Stomach (tissue), 9 donors: ENCODE results near the gene DRD1. TPM values are rescaled to one million over a fixed set of nuclear protein-coding genes. Genes with fewer than 3 reads are reported as not detected.
A peak's percentile ranks its signal among the peaks of the same experiment; 100 is the strongest.

Experiments
- DNase-seq, 2 donors: peaks; one replicate each; pipeline versions ENCODE4 v3.0.0 to v3.0.0-alpha.2; 2013 to 2019
- H3K27ac ChIP-seq, 5 donors: fragments of 200-600 bp in 4 of 5; sonication (generic) in 4 of 5; one replicate each; pipeline ENCODE4 v1.5.1; 2013 to 2019; ENCODE audit warnings: mild to moderate bottlenecking in 1 of 5, moderate library complexity in 1 of 5
- H3K27me3 ChIP-seq, 3 donors: fragments of 200-600 bp; sonication (generic); one replicate each; pipeline ENCODE4 v1.5.1; 2017 to 2019; ENCODE audit warnings: mixed run types in 1 of 3
- H3K36me3 ChIP-seq, 4 donors: fragments of 200-600 bp; sonication (generic); 1 replicate in 3 of 4; 2 replicates in 1 of 4; pipeline ENCODE4 v1.5.1; 2016 to 2019
- H3K4me1 ChIP-seq, 4 donors: fragments of 200-600 bp; sonication (generic); one replicate each; pipeline ENCODE4 v1.5.1; 2016 to 2019
- H3K4me3 ChIP-seq, 4 donors: fragments of 200-600 bp; sonication (generic) in 3 of 4; one replicate each; pipeline ENCODE4 v1.5.1; 2016 to 2019; ENCODE audit warnings: mild to moderate bottlenecking in 1 of 4
- H3K9me3 ChIP-seq, 4 donors: fragments of 200-600 bp; sonication (generic); one replicate each; pipeline ENCODE4 v1.5.1; 2016 to 2019
- EP300 ChIP-seq: sonication (generic); formaldehyde crosslinking; IDR thresholded peaks from one replicate; pipeline ENCODE4 v1.6.1; 2017; ENCODE audit warnings: antibody characterized with exemption
- POLR2A ChIP-seq, 4 donors: fragments of 450-650 bp; IDR thresholded peaks; one replicate each; pipeline ENCODE4 v1.6.1; 2016; ENCODE audit warnings: antibody characterized with exemption in 4 of 4, control low read depth in 2 of 4, mild to moderate bottlenecking in 1 of 4, moderate library complexity in 1 of 4
- POLR2AphosphoS5 ChIP-seq, 3 donors: sonication (generic); formaldehyde crosslinking; IDR thresholded peaks; one replicate each; pipeline ENCODE4 v1.6.1; 2016; ENCODE audit warnings: antibody characterized with exemption in 3 of 3
- WGBS, 5 donors: extraction: QIAGEN DNeasy Blood & Tissue Kit in 3 of 5; methylation state at CpG; one replicate each; pipeline versions ENCODE4 v1.1.5 to v1.1.7; 2013 to 2018; 5-methylcytosine and 5-hydroxymethylcytosine counted together
- intact Hi-C: fragments of 100-400 bp; cut with DNase I; formaldehyde crosslinking; loops from one replicate; pipeline ENCODE4 v1.15.1; 2023; ENCODE audit warnings: low total_unique reads
- polyA plus RNA-seq, 3 donors: library from polyadenylated mRNA; stranded (reverse); fragments of 200-250 nt; gene quantifications; one replicate each; pipeline ENCODE4 v1.2.3, GENCODE V29; 2013
- total RNA-seq, 5 donors: library from RNA; depleted of rRNA; stranded (reverse); fragments of >200 nt; gene quantifications; one replicate each; pipeline versions ENCODE4 v1.1.0 to v1.2.3, GENCODE V29; 2014 to 2016
- TF ChIP-seq, protein P1 (sequence below), 7 experiments: fragments of 450-650 bp in 4 of 7; fragments of 200-600 bp in 3 of 7; sonication (generic) in 3 of 7; IDR thresholded peaks; one replicate each; pipeline ENCODE4 v1.5.1; 2016 to 2019; ENCODE audit warnings: antibody characterized with exemption in 7 of 7, control low read depth in 2 of 7, mild to moderate bottlenecking in 1 of 7
- donor health status: healthy with polysubstance abuse.
- donor health status: Bipolar disorder and iron deficiency.
- donor health status: healthy.

Gene DRD1
- total and polyA plus RNA-seq, 8 donors: 0.08 to 0.55 TPM; not detected in 6

DNA sequence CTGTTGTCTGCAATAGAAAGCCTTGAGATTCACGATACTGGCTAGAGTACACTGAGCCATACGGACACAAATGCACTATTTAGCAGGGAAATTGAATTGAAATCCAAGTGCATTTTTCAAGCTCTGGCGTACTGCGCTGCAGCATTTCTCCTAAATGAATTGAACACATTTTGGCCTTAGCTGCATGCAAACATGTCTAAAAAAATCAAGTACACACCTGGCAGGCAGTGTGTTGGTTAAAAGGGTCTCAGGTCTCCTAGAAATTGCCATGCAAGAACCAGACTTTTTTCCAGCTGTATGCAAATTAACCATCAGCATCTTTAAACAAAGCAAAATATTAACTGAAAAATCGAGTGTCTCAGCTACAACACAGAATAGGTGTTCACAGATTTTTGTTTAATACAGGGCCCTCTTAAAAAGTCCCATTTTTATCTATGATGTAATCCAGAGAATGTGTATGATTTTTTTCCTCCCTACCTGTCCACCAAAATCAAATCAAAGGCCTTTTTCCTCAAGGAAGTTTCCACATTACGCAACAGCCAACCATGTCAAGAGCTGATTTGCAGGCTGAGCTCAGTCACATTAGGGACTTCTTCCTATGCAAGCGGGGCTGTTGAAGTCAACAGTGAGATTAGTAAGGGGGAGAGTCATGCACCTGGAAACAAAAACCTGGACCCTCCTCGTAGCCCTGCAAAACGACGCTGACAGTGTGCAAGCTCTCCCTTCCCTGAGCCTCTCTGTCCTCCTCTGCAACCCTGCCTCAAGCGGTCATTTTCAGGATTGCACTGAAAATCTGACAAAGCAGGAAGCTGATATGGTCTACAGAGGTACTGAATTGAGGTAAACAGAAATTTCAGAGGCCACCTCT is 20.3 kb upstream of the DRD1 start:
- peaks cover 0 to 11% (median 4%) of the 10 kb centered on the region in 3 donors for H3K27me3 ChIP-seq
- no peaks in the 10 kb centered on the region for H3K4me1 ChIP-seq
- H3K9me3 ChIP-seq: peaks cover 0 to 3% (median 0%) of the 10 kb centered on the region in 4 donors
- no peak overlapping the region for H3K4me3 ChIP-seq
- intact Hi-C loops: no loop called here
- 40 to 44% (median 43%) methylated on average over 11 of the region's 11 CpGs for WGBS, 5 donors
- no peaks in the 10 kb centered on the region for H3K36me3 ChIP-seq
- TF ChIP-seq POLR2A (IDR thresholded peaks at IDR 0.05): no peak
- TF ChIP-seq, protein P1, sequence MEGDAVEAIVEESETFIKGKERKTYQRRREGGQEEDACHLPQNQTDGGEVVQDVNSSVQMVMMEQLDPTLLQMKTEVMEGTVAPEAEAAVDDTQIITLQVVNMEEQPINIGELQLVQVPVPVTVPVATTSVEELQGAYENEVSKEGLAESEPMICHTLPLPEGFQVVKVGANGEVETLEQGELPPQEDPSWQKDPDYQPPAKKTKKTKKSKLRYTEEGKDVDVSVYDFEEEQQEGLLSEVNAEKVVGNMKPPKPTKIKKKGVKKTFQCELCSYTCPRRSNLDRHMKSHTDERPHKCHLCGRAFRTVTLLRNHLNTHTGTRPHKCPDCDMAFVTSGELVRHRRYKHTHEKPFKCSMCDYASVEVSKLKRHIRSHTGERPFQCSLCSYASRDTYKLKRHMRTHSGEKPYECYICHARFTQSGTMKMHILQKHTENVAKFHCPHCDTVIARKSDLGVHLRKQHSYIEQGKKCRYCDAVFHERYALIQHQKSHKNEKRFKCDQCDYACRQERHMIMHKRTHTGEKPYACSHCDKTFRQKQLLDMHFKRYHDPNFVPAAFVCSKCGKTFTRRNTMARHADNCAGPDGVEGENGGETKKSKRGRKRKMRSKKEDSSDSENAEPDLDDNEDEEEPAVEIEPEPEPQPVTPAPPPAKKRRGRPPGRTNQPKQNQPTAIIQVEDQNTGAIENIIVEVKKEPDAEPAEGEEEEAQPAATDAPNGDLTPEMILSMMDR (IDR thresholded peaks at IDR 0.05): peak in 5 of 7 experiments; percentile 46 to 67 (median 51)
- peak; percentile 51 to 82 for DNase-seq
- H3K27ac ChIP-seq: no peak overlapping the region

DNA sequence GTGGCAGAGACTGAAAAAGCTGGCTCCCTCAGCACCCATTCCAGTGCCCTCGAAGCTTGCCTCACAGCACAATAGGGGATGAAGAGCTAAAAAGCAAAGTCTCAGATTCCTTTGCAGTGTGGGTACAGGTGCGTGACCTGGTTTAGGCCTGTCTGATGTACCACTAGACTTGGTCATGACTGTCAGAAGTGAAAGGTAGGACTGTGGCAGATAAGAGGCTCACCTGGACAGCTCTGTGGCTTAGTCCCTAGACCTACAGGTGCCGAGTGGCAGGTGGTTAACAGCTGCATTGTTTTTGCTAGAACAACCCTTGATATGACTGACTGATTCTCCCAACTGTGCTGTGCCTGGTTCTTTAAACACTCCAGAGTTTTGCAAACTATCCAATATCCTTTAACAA is 19.7 kb upstream of the DRD1 start:
- Histone ChIP-seq H3K36me3 (no peaks in the 10 kb centered on the region), H3K27me3 (peaks cover 0 to 11% (median 4%) of the 10 kb centered on the region in 3 donors), H3K4me1 (no peaks in the 10 kb centered on the region), H3K27ac (no peak overlapping the region), H3K4me3 (no peak overlapping the region), H3K9me3 (peaks cover 0 to 3% (median 0%) of the 10 kb centered on the region in 4 donors)
- 65 to 82% (median 72%) methylated on average over 3 of the region's 3 CpGs for WGBS, 5 donors
- intact Hi-C loops: no loop called here
- TF ChIP-seq POLR2AphosphoS5 (IDR thresholded peaks at IDR 0.05) (no peak), EP300 (no peak), POLR2A (IDR thresholded peaks at IDR 0.05) (no peak)
- TF ChIP-seq, protein P1 (IDR thresholded peaks at IDR 0.05): no peak
- no peak for DNase-seq

- Histone ChIP-seq H3K4me1 (no peaks in the 10 kb centered on the region), H3K27ac (no peak overlapping the region), H3K27me3 (peaks cover 0 to 4% (median 0%) of the 10 kb centered on the region in 3 donors), H3K9me3 (peaks cover 0 to 3% (median 0%) of the 10 kb centered on the region in 4 donors), H3K4me3 (no peak overlapping the region), H3K36me3 (no peaks in the 10 kb centered on the region)
- no peak for DNase-seq
- intact Hi-C loops: no loop called here
- TF ChIP-seq POLR2A (IDR thresholded peaks at IDR 0.05) (no peak), POLR2AphosphoS5 (IDR thresholded peaks at IDR 0.05) (no peak), EP300 (no peak)
- 88 to 93% (median 91%) methylated on average over 13 of the region's 13 CpGs for WGBS, 5 donors
Observed at GRCh38 chr5:175461370-175461769, 17.4 kb upstream of the DRD1 start.

DNA sequence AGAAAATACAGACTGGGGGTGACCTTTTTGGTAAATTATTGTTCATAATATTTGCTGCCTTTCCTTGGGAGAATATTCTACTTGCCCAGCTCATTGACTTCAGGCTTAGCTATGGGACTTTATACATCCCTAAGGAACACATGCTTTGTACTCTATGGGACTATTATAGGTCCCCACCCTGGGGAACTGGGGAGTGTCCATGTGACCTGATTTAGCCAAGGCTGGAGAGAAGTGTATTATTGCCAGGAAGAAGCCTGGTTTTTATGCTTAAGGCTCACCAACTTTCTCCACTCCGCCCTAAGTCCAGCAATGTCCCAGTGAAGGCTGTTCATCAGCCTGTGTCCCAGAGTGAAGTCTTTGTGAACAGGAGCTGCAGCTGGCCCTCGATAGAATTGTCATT is 16.6 kb upstream of the DRD1 start:
- no peak overlapping the region for H3K4me3 ChIP-seq
- TF ChIP-seq POLR2AphosphoS5 (IDR thresholded peaks at IDR 0.05): no peak
- TF ChIP-seq EP300: no peak
- TF ChIP-seq, protein P1 (IDR thresholded peaks at IDR 0.05): no peak
- no peak for TF ChIP-seq POLR2A (IDR thresholded peaks at IDR 0.05)
- no peak for DNase-seq
- H3K9me3 ChIP-seq: peaks cover 0 to 3% (median 0%) of the 10 kb centered on the region in 4 donors
- no peak overlapping the region for H3K27ac ChIP-seq
- H3K4me1 ChIP-seq: no peaks in the 10 kb centered on the region
- 78 to 88% (median 83%) methylated on average over 2 of the region's 2 CpGs for WGBS, 5 donors
- H3K27me3 ChIP-seq: no peaks in the 10 kb centered on the region
- intact Hi-C loops: no loop called here
- no peaks in the 10 kb centered on the region for H3K36me3 ChIP-seq

DNA sequence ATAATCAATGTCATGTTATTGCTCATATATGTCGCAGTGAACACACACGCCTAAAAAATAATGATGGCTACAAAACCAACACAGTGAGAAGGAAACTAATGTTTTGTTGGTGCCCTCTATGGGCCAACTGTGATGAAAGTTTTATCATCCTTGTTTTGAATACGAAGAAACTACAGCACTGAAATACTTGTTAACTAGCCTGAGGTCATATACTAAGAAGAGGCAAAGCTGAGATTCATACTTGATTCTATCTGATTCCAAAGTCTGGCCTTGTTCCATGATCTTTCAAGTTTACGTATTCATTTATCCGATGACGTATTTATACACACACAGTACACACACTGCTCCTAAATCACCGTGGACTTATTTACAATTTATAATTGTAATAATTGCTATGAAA is 16.1 kb upstream of the DRD1 start:
- H3K27ac ChIP-seq: no peak overlapping the region
- no peaks in the 10 kb centered on the region for H3K4me1 ChIP-seq
- H3K36me3 ChIP-seq: no peaks in the 10 kb centered on the region
- intact Hi-C loops: no loop called here
- peak in 1 of 2 donors; percentile 48 for DNase-seq
- peaks cover 0 to 3% (median 0%) of the 10 kb centered on the region in 4 donors for H3K9me3 ChIP-seq
- peaks cover 0 to 3% (median under 1%) of the 10 kb centered on the region in 3 donors for H3K27me3 ChIP-seq
- H3K4me3 ChIP-seq: no peak overlapping the region
- TF ChIP-seq POLR2A (IDR thresholded peaks at IDR 0.05): no peak
- TF ChIP-seq, protein P1 (IDR thresholded peaks at IDR 0.05): peak in 2 of 7 experiments; percentile 11 to 24
- WGBS, 5 donors: 36 to 46% (median 38%) methylated on average over 7 of the region's 7 CpGs
